Right lobe of liver (tissue), 6 donors: ENCODE measurements around the gene LRSAM1. TPM values are rescaled to one million over a fixed set of nuclear protein-coding genes. Genes with fewer than 3 reads are reported as not detected.
A peak's percentile ranks its signal among the peaks of the same experiment; 100 is the strongest.

Experiments
- ATAC-seq, 4 donors: fragments of 200-7000 bp; cut with Tn5 transposase; one replicate each; pipeline ENCODE4 v1.9.1; 2020; ENCODE audit warnings: mild to moderate bottlenecking in 4 of 4, moderate library complexity in 4 of 4
- DNase-seq, 3 donors: peaks; one replicate each; pipeline ENCODE4 v3.0.0-alpha.2; 2020
- H3K27ac ChIP-seq, 3 donors: fragments of 200-600 bp; one replicate each; pipeline ENCODE4 v1.8.0; 2022
- H3K27me3 ChIP-seq, 2 donors: fragments of 200-600 bp; one replicate each; pipeline ENCODE4 v1.8.0; 2022
- H3K36me3 ChIP-seq, 4 donors: fragments of 200-600 bp; sonication (generic) in 1 of 4; one replicate each; pipeline versions ENCODE4 v1.5.1 to v1.8.0; 2017 to 2022; ENCODE audit warnings: control low read depth in 1 of 4
- H3K4me1 ChIP-seq, 4 donors: fragments of 200-600 bp; sonication (generic) in 1 of 4; one replicate each; pipeline versions ENCODE4 v1.5.1 to v1.8.0; 2017 to 2022; ENCODE audit warnings: control low read depth in 1 of 4
- H3K4me3 ChIP-seq, 3 donors: fragments of 200-600 bp; one replicate each; pipeline ENCODE4 v1.8.0; 2022
- H3K9me3 ChIP-seq, 4 donors: fragments of 200-600 bp; sonication (generic) in 1 of 4; one replicate each; pipeline versions ENCODE4 v1.5.1 to v1.8.0; 2017 to 2022; ENCODE audit warnings: control low read depth in 1 of 4
- POLR2A ChIP-seq: fragments of 450-650 bp; IDR thresholded peaks from one replicate; pipeline ENCODE4 v1.6.1; 2017; ENCODE audit warnings: antibody characterized with exemption, mild to moderate bottlenecking
- WGBS: methylation state at CpG from one replicate; pipeline ENCODE4 v1.1.6; 2018; ENCODE audit warnings: low coverage, low lambda C conversion rate; ENCODE audit not compliant: insufficient coverage; ENCODE audit errors: missing lambda C conversion rate; 5-methylcytosine and 5-hydroxymethylcytosine counted together
- intact Hi-C, 2 donors: fragments of 100-400 bp; cut with DNase I; formaldehyde crosslinking; loops; one replicate each; pipeline versions ENCODE4 v1.11.2 to v1.14.1; 2022
- total RNA-seq, 6 experiments: library from RNA; depleted of rRNA in 2 of 6; stranded (reverse); fragments of >200 nt in 2 of 6; fragmentation: NEBNext Ultra II Directional in 3 of 6; extraction: Animal tissue kit (Norgen Biotek cat#: 25700) in 3 of 6; gene quantifications; one replicate each; pipeline versions ENCODE4 v1.1.0 to v1.2.4, GENCODE V29; 2016 to 2023
- TF ChIP-seq, protein P1 (sequence below), 4 donors: fragments of 200-600 bp in 3 of 4; fragments of 450-650 bp in 1 of 4; IDR thresholded peaks; one replicate each; pipeline versions ENCODE4 v1.5.1 to v1.8.0; 2016 to 2022; ENCODE audit warnings: antibody characterized with exemption in 4 of 4, mild to moderate bottlenecking in 2 of 4
- donor health status: DM: no; HTN: yes; CAD: no.
- donor health status: DM: no; HTN: no; CAD: no.
- donor health status: DM: no; HTN: no; CAD: no.
- donor health status: DM: no; HTN: yes; CAD: no.
- donor health status: DM: no; HTN: yes; CAD: no.

LRSAM1 gene
- total RNA-seq, 6 experiments from 2014 or later = 9.4 to 13.3 (median 12.1) TPM

DNA sequence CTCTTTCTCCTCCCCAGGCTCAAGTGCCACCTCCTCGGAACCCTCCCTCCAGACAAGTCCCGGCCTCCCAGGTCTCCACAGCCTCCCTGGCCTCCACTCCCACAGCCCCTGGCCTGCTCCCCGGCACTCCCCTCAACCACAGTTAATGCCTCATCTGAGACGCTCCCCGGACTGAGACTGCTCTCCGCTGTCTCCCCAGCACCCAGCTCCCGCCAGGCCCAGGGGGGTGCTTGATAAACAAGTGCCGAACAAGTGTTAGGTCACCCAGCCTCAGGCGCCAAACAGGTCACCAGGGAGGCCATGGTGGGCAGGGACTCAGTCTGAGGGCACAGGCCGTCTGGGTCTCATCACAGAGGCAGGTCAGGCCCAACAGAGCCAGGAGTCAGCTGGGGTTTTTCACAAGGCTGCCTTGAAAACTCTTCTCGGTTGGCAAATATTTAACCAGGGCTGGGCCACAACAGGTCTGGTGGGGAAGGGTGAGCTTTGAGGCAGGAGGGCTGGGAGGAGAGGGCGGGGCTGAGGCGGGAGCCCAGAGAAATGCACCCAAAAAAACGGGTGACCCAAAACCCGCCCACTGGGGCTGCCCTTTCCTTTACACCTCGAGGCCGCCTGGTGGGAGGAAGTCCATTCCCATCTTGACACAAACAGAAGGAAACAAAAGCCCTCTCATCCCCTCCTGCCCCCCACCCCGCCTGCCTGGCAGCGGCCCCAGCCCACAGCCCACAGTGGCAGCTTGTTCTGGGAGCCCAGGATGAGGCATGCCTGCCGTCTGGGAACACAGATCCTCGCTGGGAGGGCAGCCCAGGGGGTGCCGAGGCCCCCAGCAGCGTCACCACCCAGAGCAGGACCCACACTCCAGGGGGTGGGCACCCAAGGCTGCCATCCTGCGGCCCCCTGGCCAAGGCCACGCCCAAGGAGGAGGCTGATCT lies 94.2 kb downstream of the LRSAM1 start:
- Histone ChIP-seq H3K27ac (peak overlapping the region in 1 of 3 donors; percentile 18), H3K36me3 (no peaks in the 10 kb centered on the region), H3K9me3 (no peaks in the 10 kb centered on the region), H3K4me3 (no peak overlapping the region), H3K4me1 (peaks cover 0 to 15% (median 5%) of the 10 kb centered on the region in 4 donors), H3K27me3 (no peaks in the 10 kb centered on the region)
- TF ChIP-seq, protein P1, sequence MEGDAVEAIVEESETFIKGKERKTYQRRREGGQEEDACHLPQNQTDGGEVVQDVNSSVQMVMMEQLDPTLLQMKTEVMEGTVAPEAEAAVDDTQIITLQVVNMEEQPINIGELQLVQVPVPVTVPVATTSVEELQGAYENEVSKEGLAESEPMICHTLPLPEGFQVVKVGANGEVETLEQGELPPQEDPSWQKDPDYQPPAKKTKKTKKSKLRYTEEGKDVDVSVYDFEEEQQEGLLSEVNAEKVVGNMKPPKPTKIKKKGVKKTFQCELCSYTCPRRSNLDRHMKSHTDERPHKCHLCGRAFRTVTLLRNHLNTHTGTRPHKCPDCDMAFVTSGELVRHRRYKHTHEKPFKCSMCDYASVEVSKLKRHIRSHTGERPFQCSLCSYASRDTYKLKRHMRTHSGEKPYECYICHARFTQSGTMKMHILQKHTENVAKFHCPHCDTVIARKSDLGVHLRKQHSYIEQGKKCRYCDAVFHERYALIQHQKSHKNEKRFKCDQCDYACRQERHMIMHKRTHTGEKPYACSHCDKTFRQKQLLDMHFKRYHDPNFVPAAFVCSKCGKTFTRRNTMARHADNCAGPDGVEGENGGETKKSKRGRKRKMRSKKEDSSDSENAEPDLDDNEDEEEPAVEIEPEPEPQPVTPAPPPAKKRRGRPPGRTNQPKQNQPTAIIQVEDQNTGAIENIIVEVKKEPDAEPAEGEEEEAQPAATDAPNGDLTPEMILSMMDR (IDR thresholded peaks at IDR 0.05) = no peak
- no peak for TF ChIP-seq POLR2A
- DNase-seq (peak; percentile 69 to 80 (median 77)), ATAC-seq (peak; percentile 86 to 92 (median 88))
- intact Hi-C loops = no loop called here
- 25% methylated on average over 10 of the region's 25 CpGs for WGBS

DNA sequence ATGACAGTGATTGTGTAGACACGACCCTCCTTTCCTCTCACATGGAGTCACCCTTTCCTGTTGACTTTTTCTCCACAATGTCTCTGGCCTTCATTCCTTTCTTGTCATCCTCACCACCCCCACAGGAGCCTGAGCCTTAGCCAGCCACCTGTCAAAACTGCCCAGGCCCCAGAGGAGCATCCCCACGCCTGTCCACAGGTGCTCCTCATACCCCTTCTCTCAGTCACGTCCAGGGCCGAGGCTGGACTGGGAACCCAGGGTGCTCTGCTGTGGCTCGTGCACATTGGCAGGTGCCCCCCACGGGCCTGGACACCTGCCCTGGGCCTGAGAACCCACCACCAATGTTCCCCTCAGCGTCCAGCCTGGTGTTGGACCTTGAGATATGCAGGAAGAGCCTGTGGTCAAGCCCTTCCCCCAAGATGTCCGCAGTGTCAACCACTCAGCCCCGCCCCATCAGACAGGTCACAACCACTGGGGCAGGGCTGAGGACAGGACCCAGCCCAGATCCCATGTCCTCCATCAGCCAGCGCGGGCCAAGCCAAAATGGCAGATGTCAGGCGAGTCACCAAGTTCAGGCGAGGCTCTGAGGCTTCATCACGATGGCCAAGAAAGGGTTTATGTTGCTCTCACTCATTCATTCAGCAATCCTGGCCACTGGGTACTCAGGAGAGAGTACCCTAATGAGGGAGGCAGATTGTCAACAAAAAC lies 95.0 kb downstream of the LRSAM1 start:
- TF ChIP-seq, protein P1 (IDR thresholded peaks at IDR 0.05) = no peak
- TF ChIP-seq POLR2A = no peak
- peaks cover 0 to 15% (median 5%) of the 10 kb centered on the region in 4 donors for H3K4me1 ChIP-seq
- 66% methylated on average over 9 of the region's 14 CpGs for WGBS

DNA sequence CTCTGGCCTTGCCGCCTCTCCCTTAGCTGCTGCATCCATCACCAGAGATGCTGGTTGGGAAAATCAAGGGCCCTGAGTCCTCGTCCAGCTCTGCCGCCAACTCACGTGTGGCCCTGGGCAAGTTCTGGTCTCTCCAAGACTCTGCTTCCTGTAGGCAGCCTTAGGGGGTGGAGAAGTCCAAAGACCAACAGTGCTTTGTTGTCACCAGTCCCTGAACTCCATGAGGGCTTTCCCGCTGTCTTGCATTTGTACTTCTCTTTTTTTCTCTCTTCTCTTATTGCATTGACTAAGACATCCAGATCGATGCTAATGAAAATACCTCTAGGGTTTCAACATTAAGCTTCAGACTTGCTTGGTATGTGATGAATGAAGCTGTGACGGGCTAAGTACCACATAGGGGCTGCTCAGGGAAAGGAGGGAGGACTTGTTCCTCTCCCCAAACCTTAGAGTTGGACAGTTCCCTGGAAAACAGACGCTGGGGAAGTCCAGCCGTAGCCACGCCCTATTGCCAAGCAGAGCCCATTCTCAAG lies 97.1 kb downstream of the LRSAM1 start:
- DNase-seq (no peak), ATAC-seq (no peak)
- 60% methylated on average over 6 of the region's 10 CpGs for WGBS
- intact Hi-C loops = no loop called here
- no peaks in the 10 kb centered on the region for H3K27me3 ChIP-seq
- H3K4me3 ChIP-seq = no peak overlapping the region
- H3K9me3 ChIP-seq = no peaks in the 10 kb centered on the region
- TF ChIP-seq POLR2A = no peak
- TF ChIP-seq, protein P1 (IDR thresholded peaks at IDR 0.05) = no peak
- H3K36me3 ChIP-seq = no peaks in the 10 kb centered on the region
- no peak overlapping the region for H3K27ac ChIP-seq
- peaks cover 0 to 15% (median 5%) of the 10 kb centered on the region in 4 donors for H3K4me1 ChIP-seq

More for the DNA sequence above, 95.0 kb downstream of the LRSAM1 start:
- no peak for DNase-seq
- Histone ChIP-seq H3K27ac (no peak overlapping the region), H3K27me3 (no peaks in the 10 kb centered on the region), H3K4me3 (no peak overlapping the region), H3K9me3 (no peaks in the 10 kb centered on the region), H3K36me3 (no peaks in the 10 kb centered on the region)
- intact Hi-C loops = no loop called here
- no peak for ATAC-seq

DNA sequence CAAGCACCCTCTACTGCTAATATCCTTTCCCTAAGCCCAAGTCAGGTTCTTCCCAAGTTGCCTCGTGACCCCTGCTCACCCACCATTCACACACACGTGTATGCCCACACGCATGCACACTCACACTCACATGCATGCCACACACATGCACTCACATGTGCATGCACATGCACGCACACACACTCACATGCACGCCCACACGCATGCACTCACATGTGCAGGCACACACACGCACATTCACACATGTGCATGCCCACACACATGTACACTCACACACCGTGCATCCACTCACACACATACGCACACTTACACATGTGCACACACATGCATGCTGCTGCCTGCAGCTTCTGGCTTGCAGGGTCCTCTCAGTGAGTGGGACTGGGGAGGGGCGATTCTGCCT lies 97.9 kb downstream of the LRSAM1 start:
- Histone ChIP-seq H3K27ac (no peak overlapping the region), H3K9me3 (no peaks in the 10 kb centered on the region), H3K27me3 (no peaks in the 10 kb centered on the region), H3K4me1 (peaks cover 0 to 15% (median 5%) of the 10 kb centered on the region in 4 donors), H3K4me3 (no peak overlapping the region), H3K36me3 (no peaks in the 10 kb centered on the region)
- 94% methylated on average over 10 of the region's 10 CpGs for WGBS
- TF ChIP-seq, protein P1 (IDR thresholded peaks at IDR 0.05) = no peak
- no peak for TF ChIP-seq POLR2A
- DNase-seq = no peak
- intact Hi-C loops = no loop called here
- no peak for ATAC-seq
